Glomerular endothelial cell (primary cell): Measurements from ENCODE around the gene DDX19B. TPM values are rescaled to one million over a fixed set of nuclear protein-coding genes. Genes with fewer than 3 reads are reported as not detected.
A peak's percentile ranks its signal among the peaks of the same experiment; 100 is the strongest.
"Not testable (repeated sequence)": the region's sequence is repeated elsewhere in the genome, so short reads cannot be mapped to it uniquely, and the experiment has no call there.

Experiments
- DNase-seq: peaks from one replicate; pipeline ENCODE4 v3.0.0-alpha.2; 2011; ENCODE audit warnings: low read depth, low spot score; ENCODE audit errors: extremely low read depth
- total RNA-seq: library from RNA; depleted of rRNA; stranded (reverse); fragments of >200 nt; gene quantifications from 2 replicates; pipeline ENCODE4 v1.2.3, GENCODE V29; 2015

The DDX19B gene
- total RNA-seq, result 21.4 and 30.0 TPM in 2 replicates

DNA sequence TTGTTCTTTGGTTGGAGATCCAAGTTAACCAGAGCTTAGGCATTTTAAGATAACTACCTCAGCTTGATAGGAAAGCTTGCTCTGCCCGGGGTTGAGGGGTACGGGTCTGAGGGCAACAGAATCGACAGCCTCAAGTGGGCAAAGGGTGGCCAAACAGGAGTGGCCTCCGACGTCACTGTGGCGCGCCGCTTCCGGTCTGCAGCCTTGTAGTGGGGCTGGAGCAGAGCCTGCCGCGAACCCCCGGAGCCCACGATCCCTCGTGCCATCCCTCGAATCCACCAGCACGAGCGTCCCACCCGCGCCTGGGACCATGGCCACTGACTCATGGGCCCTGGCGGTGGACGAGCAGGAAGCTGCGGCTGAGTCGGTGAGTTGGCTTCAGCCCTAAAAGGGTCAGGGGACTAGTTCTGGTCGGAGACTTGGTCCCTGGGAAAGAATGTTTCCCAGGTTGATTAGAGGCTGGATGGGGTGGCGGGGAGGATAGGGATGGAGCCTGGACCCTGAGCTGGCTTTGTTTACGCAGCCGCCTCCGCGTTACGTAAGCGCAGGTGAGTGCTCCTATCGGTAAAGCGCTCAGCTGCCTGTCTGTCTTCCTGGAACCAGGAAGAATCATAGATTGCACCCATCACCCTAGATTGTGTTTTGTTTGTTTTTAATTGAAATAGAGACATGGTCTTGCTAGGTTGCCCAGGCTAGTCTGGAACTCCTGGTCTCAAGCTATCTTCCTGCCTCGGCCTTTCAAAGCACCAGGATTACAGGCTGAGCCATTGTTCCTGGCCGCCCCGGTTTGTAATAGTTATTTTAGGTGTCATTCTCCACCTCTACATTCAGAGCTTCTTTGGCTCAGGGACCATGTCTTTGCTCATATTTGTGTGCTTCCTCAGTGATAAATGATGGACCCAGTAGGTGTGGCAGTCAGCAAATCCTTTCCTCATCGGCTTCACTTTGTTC lies at the start of gene DDX19B:
Gene DDX19B, plus strand, starts transcription at position 199 of the 951 bp plus-strand sequence. Its CDS starts 112 bp downstream, at position 311.
- peak; percentile 5 for DNase-seq

DNA sequence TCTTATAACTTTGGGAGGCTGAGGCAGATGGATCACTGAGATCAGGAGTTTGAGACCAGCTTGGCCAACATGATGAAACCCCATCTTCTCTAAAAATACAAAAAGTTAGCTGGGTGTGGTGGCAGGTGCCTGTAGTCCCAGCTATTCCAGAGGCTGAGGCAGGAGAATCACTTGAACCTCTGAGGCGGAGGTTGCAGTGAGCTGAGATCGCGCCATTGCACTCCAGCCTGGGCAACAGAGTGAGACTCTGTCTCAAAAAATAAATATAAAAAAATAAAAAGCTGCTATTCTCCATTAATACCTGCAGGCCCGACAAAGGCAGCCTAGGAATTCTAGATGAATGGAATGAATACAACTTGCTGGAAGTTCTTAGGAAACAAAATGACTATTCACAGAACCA lies 49.3 kb upstream of the DDX19B start:
- not testable (repeated sequence) for DNase-seq

DNA sequence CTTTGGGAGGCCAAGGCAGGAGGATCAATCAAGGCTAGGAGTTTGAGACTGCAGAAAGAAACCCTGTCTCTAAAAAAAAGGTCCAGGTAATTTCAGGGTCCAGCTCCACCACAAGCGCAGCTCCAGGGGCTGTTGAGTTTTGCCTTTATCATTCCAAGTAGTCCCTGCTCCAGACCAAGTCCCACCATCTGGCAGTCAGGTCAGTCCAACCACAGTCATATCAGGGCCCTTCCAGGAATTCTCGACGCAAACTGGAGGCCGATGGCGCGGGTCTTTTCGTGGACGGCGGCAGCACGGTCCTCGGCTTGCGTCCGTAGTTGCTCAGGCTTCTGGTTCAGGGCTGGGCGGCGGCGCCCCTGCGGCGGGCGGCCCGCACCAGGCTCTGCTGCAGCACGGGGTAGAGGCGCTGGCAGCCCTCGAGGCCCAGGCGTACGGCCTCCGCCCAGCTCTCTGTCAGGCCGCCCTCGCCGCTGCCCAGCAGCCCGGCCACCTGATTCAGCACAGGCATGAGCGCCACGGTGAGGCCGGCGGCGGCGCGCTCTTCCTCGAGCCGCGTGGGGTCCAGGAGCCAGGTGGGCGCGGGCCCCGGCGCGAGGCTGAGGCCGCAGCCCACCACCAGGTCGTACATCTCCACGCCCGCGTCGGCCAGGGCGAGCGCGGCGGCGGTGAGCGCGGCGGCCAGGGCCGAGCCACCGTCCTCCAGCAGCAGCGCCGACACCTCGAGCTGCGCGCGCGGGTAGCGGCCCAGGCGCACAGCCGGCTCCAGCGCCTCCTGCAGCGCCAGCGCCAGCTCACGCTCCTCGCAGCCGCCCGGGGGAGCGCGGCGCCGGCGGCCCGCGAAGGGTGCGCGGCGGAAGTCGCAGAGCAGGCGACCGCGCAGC lies 48.0 kb upstream of the DDX19B start:
- DNase-seq, result no peak

DNA sequence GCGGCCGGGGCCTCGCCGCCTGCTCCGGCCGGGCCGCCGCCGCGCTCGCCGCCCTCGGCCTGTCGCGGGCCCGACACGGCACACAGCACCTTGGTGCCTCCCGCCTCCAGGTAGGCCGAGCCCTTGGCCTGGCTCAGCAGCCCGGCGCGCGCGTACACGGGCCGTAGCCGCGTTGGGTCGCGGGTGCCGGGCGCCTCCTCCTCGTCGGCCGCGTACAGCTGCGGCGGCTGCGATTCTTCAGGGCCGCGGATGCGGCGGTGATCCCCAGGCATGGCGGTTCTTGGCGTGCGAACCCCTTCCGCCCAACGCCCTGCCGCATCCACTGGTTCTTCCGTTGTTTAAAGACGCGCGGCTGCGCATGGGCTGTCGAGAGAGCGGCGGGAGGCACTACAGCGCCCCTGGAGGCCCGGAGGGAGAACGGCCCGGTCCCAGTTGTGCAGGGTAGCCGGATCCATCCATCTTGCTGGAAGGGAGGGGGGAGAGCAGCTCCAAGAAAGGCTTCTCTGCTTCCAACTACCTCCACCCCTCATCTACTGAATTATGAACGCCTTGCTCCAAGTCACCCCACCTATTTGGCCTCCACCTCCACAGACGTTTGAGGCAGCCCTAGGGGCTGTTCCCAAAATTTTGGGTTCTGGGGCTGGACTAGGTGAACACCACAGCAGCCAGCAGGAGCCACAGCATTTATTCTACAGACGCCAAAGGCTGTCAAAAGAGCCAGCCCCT lies 47.2 kb upstream of the DDX19B start, which contains the start of gene EXOSC6:
Gene EXOSC6, minus strand, starts transcription at position 312 of the 726 bp plus-strand sequence. Its CDS starts 40 bp downstream, at position 272.
- peak; percentile 57 for DNase-seq

DNA sequence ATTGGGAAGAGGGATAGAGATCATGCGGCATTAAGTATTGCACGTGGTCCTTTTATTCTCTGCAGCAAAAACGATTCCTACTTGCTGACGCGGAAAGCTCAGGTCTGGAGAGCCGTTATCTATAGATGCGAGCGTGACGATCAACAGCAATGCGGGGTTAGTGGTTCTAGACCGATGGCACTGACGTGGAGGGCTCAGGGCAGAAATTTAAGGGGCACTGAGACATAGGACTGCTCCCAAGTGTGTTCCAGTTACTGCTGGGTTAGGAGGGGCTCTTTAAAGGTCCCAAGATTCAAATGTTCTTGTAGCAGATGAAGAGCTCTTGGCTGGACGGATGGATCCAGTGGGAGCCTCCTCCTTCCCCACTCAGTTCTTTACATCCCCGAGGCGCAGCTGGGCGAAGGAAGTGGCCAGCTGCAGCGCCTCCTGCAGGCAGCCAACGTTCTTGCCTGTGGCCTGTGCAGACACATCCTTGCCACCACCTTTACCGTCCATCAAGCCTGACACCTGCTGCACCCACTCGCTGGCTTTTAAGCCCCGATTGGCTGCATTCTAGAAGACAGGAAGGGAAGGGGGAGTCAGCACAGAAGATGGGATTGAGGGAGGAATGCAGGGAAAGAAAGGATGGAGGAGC lies 46.5 kb upstream of the DDX19B start:
- DNase-seq, result no peak

DNA sequence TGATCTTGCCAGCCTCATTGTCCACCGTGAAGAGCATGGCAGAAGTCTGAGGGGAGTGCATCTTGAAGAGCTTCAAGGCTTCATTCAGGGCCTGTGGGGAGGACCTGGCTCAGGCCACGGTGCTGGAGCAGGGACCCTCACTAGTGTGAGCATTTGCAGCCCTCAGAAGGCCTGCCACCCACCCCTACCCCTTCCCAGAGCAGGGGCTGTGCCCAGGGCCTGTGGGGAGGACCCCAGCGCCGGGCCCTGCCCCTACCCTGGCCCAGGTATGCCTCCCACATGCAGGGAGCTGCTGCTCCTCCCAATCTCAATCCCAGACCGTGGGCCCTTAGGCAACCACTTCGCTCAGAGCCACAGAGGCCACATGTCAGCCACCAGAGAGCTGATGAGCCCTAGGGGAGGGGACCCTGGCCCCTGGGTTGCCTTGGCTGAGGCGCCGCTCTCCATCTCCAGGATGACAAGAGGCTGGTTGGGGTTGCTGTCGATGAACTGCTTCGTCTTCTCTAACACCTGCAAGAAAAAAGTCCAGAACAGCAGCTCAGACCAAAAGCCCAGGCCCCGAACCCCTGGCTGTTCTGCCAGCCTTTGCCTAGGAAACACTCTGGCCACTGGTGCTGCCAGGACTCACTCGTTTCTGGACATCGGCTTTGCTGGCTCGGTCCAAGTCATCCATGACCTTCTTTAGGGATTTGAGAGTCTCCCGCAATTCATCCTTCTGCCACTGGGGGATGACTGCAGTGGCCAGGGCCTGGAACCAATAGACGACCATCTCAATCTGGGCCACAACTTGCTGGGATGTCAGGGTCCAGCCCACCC lies 45.5 kb upstream of the DDX19B start:
- no peak for DNase-seq

DNA sequence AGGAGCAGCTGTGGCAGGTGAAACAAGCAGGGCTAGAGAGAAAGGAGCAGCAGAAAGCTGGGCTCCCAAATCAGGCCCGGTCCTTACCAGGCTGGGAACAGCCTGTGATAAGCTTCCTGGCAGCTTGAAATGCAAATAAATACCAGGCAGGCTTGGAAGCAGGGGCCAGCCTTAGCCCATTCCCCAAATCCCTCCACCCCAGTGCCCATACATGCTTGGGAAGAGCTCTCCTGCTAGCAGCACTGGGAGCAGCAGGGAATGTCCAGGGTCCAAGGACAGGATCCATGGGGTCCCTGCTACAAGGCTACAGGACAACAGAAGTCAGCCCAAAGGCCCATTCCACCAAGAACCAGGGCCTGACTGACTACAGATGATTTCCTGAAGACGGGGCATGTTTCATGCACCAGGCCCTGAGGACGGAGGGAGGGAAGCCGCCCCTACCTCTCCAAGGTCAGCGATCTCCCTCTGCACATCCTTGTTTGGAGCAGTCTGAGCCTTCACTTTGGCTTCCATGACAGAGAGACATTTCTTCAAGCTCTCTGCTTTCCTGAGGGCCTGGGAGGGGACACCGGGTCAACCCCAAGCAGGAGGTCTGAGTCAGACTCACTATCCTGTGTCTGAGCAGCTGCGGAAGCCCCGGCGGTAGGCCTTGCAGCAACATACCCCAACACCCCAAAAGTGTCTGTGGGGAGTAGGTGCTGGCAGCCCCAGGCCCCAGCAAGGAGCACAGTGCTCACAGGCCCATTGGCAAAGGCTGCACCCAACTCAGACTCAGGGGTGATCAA lies 44.6 kb upstream of the DDX19B start:
- DNase-seq, result no peak

DNA sequence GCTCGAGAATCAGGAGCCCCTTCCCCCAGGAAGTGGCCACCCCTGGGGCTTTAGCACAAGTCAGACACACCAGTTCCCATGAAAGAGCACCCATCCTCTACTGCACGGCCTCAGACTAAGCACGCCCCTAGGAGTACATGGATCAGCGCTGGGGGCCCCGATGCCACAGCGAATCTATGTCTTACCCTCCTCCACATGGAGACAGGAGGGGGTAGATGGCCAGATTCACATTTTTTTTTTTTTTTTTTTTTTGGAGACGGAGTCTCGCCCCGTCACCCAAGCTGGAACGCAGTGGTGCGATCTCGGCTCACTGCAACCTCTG lies 44.1 kb upstream of the DDX19B start:
- DNase-seq, result no peak

DNA sequence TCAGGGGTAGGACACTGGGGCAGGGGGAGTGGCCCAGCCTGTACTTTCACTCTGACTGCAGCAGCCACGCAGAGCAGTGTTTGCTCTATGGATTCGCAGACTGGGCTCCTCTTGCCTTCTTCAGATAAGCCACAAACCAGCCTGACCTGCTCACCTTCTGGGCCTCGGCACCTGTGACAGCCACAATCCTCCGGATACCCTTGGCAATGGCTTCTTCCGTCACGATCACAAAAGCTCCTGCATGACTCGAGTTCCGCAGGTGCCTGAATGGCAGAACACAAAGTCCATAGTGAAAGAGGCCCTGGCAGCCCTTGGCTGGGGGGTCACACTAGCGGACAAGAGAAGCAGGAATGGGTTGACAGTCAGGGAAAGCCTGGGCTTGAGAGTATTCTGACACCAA lies 43.4 kb upstream of the DDX19B start:
- no peak for DNase-seq

DNA sequence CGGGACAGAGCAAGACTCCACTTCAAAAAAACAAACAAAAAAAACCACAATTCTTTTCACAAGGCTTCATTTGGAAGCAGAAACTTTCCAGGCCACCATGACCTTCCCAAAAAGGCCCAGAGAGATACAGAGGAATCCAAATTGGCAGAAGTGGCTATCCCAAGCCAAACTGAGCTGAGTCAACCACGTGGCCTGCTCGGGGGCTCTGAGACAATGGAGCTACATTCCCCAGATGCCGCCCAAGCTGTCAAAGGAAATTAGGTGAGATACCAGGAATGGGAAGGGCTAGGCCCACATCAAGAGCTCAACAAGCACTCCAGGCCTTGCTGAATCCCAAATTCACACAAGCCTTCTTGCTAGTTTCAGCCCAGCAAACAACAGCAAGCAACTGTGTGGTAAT lies 41.6 kb upstream of the DDX19B start:
- DNase-seq, result no peak

DNA sequence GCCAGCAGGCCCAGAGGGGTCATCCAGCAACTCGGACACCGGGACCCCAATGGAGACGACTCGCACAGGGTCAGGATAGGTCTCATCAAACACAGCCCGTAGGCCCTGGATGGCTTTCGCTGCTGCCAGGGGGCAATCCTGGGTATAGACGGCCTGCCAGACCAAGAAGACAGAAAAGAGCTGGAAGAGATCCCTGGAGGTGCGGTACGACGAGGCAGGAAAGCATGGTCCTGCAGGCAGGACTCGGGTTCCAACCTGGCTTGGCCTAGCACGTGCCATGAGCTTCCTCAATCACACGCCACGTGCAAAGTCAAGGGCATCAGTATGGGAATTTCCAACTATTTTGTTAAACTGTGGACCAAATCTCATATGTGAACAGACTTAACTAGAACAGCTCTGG lies 40.9 kb upstream of the DDX19B start:
- no peak for DNase-seq

DNA sequence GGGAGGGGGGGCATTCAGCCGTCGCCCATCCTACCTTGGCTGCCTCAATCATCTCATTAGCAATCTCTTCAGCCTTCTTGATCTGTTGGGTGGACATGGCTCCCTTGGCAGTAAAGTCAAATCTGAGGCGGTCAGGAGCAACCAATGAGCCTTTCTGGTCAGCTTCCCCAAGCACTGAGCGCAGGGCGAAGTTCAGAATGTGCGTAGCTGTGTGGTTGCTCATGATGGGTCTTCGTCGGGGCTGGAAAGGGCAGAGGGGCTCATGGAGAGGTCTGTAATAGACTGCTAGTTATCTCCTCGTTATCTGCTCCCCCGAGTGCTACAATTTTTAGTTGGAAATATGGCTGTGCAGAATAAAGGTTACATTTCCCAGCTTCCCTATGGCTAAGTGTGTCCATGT lies 40.0 kb upstream of the DDX19B start:
- no peak for DNase-seq

DNA sequence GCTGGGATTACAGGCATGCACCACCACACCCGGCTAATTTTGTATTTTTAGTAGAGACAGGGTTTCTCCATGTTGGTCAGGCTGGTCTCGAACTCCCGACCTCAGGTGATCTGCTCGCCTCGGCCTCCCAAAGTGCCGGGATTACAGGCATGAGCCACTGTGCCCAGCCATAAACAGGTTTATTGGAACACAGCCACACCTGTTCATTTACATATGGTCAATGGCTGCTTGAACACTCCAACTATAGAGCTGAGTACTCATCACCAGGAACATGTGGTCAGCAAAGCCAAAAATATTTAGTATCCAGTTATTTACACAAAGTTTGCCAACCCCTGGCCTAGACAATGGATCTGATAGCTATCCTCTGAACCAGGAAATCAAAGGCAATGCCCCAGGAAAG lies 39.1 kb upstream of the DDX19B start:
- not testable (repeated sequence) for DNase-seq

DNA sequence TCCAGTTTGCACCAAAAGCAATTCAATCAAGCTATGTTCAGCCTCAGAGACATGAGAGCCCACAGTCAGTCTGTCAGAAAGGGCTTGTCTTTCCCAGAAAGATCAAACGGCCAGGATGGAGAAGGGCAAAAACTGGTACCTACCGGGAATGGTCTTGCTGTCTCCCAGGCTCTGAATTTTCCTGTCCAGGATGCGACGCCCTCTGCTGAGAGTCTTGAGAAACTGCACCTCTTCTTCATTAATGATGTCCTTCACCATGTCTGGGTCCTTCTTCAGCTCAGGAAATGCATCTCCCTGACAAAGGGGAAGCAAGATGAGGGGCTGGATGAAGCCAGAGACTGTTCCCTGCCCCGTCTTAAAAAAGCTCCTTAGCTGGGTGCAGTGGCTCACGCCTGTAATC lies 31.5 kb upstream of the DDX19B start:
- peak; percentile 18 for DNase-seq

DNA sequence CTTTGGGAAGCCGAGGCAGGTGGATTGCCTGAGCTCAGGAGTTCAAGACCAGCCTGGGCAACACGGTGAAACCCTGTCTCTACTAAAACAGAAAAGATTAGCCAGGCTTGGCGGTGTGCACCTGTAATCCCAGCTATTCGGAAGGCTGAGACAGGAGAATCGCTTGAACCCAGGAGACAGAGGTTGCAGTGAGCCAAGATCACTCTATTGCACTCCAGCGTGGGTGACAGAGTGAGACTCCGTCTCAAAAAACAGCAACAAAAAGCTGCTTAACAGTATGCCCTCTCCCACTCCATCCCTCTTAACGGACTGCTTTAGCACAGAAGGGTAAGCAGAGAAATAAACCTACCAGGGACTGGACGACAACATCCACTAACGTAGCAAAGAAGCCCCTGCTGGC lies 31.1 kb upstream of the DDX19B start:
- not testable (repeated sequence) for DNase-seq

DNA sequence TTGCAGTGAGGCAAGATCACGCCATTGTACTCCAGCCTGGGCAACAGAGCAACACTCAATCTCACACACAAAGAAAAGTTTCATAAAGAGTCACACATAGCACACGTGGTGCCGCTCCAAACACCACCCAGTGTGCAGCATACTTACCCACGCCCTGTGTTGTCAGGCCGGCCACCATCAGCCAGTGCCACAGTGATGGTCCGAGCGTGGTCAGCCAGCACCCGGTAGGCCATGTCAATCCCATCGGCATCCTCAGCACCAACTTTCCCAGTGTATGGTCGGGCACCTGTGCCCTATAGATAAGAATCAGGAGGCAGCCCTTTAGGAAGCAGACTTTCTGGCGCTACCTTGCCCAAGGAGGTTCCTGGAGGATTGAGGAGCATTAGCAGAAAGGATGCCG lies 29.5 kb upstream of the DDX19B start:
- no peak for DNase-seq

DNA sequence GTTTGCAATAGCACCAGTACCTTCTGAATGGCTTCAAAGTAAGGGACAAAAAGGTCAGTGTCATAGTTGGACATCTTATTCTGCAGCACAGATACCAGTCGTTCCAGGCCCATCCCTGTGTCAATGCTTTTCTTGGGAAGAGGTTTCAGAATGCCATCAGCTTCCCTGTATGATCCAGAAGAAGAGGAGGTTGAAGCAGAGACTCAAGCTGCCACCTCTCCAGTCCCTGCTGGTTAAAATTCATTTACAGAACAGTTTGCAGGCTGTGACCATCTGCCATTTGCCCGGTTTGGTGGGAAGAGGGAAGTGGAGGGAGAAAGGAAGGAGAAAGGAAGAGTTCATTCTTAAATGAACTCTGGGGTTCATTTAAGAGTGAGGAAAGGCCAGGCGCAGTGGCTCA lies 28.8 kb upstream of the DDX19B start:
- no peak for DNase-seq

DNA sequence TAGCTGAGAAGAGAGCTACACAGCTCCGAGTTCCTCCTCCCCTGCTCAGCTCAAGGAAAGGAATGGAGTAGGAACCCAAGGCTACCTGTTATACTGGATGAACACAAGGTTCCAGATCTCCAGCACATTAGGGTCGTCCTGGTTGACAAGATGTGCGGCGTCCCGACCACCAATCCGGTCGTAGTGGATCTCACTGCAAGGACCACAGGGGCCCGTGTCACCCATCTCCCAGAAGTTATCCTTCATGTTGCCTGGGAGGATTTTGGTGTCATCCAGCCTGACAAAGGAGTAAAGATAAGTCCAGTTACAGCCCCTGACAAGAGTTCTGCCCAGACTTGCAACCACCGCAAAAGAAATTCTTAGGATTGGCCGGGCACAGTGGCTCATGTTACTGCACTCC lies 27.3 kb upstream of the DDX19B start:
- DNase-seq, result no peak

DNA sequence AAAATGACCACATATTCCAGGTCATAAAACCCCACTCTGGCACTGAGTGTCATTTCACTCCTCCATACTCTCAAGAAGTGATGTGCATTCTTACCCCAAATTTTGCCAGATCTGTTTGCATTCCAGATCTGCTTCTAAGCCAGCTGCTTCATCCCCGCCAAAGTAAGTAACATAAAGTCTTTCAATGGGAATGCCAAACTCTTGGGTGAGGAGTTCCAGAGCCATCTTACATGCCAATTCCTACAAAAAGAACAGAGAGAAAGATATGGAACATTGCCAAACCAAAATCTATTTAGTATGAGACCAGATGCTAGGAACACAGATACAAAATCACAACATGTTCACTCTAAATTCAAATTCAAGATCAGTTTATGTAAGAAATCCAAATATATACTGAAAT lies 22.6 kb upstream of the DDX19B start:
- DNase-seq, result no peak
